K562 (cell line): Measurements from ENCODE around the gene CCDC93.

Experiments used
- CTCF ChIP-seq, 3 experiments: IDR thresholded peaks in 2 of 3; conservative IDR thresholded peaks in 1 of 3; 2 replicates each; pipeline ENCODE4 v1.5.1; 2011 to 2012; ENCODE audit warnings: low read length in 3 of 3, mild to moderate bottlenecking in 3 of 3, control low read depth in 2 of 3, improper control_type of control experiment in 1 of 3, inconsistent platforms in 1 of 3, low read depth in 1 of 3, mixed read lengths in 1 of 3, moderate library complexity in 1 of 3; ENCODE audit not compliant: insufficient read depth in 2 of 3
- SRF ChIP-seq, 2 experiments: fragments of 250-450, 450-650 bp in 1 of 2; sonication (Bioruptor Pico) in 1 of 2; sonication (generic) in 1 of 2; formaldehyde crosslinking; IDR thresholded peaks; 2 replicates each; pipeline versions ENCODE4 v1.5.0 to v1.5.1; 2020 to 2022; ENCODE audit warnings: mild to moderate bottlenecking in 1 of 2, missing genetic modification reagents in 1 of 2
- ZFP36 ChIP-seq: fragments of 150-350 bp; IDR thresholded peaks from 2 replicates; pipeline ENCODE4 v1.6.1; 2018; ENCODE audit warnings: low read length, low read depth; ENCODE audit not compliant: partially characterized antibody
- ZNF354B ChIP-seq: fragments of 250-450 bp; sonication (Bioruptor Pico); IDR thresholded peaks from 2 replicates; pipeline ENCODE4 v1.4.0; 2020

GRCh38 chr2:118016911-118017310, 3.0 kb upstream of the CCDC93 start:
- TF ChIP-seq CTCF (IDR thresholded peaks at IDR 0.05 in 2 of 3, conservative IDR thresholded peaks at IDR 0.05 in 1 of 3; ENCODE audit: insufficient read depth in 2 of 3, low read depth in 1 of 3, low read length in 3 of 3) (no peak), ZNF354B (CRISPR knock-in tag) (no peak), SRF (CRISPR knock-in tag; IDR thresholded peaks at IDR 0.05) (no peak), ZFP36 (no peak)
